IMR-90 (cell line): ENCODE measurements around the gene HPSE2.

Experiments used
- BHLHE40 ChIP-seq: fragments of 150-350 bp; IDR thresholded peaks from 2 replicates; pipeline ENCODE4 v1.6.1; 2016; ENCODE audit warnings: mild to moderate bottlenecking, low read depth, low read length
- CHD1 ChIP-seq: IDR thresholded peaks from 2 replicates; pipeline ENCODE4 v1.6.1; 2012; ENCODE audit warnings: low read depth, low read length, improper control_type of control experiment
- CTCF ChIP-seq: conservative IDR thresholded peaks from 2 replicates; pipeline ENCODE4 v1.5.1; 2012; ENCODE audit warnings: mild to moderate bottlenecking, low read depth, low read length, improper control_type of control experiment
- FOS ChIP-seq: fragments of 150-350 bp; IDR thresholded peaks from 2 replicates; pipeline ENCODE4 v1.6.1; 2016; ENCODE audit warnings: low read depth, low read length
- MXI1 ChIP-seq: IDR thresholded peaks from 2 replicates; pipeline ENCODE4 v1.6.1; 2012; ENCODE audit warnings: low read depth, mild to moderate bottlenecking, low read length, moderate library complexity, borderline replicate concordance
- POLR2A ChIP-seq: IDR thresholded peaks from 2 replicates; pipeline ENCODE4 v1.6.1; 2012; ENCODE audit warnings: mild to moderate bottlenecking, low read depth, low read length
- RAD21 ChIP-seq: IDR thresholded peaks from 2 replicates; pipeline ENCODE4 v1.6.1; 2012; ENCODE audit warnings: low read length, improper control_type of control experiment
- RCOR1 ChIP-seq: IDR thresholded peaks from 2 replicates; pipeline ENCODE4 v1.6.1; 2012; ENCODE audit warnings: mild to moderate bottlenecking, low read length, improper control_type of control experiment; ENCODE audit not compliant: insufficient replicate concordance
- RFX5 ChIP-seq: IDR thresholded peaks from 2 replicates; pipeline ENCODE4 v1.8.0; 2012; ENCODE audit warnings: low read depth, mild to moderate bottlenecking, low read length, moderate library complexity
- SMC3 ChIP-seq: fragments of 150-350 bp; IDR thresholded peaks from 2 replicates; pipeline ENCODE4 v1.6.1; 2016; ENCODE audit warnings: low read depth, mild to moderate bottlenecking, antibody characterized with exemption, low read length, moderate library complexity
- USF2 ChIP-seq: fragments of 150-350 bp; IDR thresholded peaks from 2 replicates; pipeline ENCODE4 v1.6.1; 2017; ENCODE audit warnings: mild to moderate bottlenecking, antibody characterized with exemption, low read length, low read depth

- TF ChIP-seq CTCF = no peak
- TF ChIP-seq POLR2A = no peak
- no peak for TF ChIP-seq CHD1
- TF ChIP-seq MXI1 = no peak
- no peak for TF ChIP-seq RFX5
- no peak for TF ChIP-seq RAD21
- no peak for TF ChIP-seq FOS
- no peak for TF ChIP-seq RCOR1
- TF ChIP-seq SMC3 = no peak
- no peak for TF ChIP-seq BHLHE40
- no peak for TF ChIP-seq USF2
Measured at GRCh38 chr10:98610836-98611235, 624.8 kb downstream of the HPSE2 start.
